KMS-11 (cell line): ENCODE data around the gene TRIM3.

Source experiments
- H2AFZ ChIP-seq: fragments of 200-600 bp; sonication (generic); 2 replicates; pipeline ENCODE4 v1.6.1; 2016; ENCODE audit warnings: antibody characterized with exemption, mixed run types, low read depth
- H3K27ac ChIP-seq: fragments of 200-600 bp; sonication (generic); 2 replicates; pipeline ENCODE4 v1.6.1; 2016; ENCODE audit warnings: mild to moderate bottlenecking, mixed run types
- H3K27me3 ChIP-seq: fragments of 200-600 bp; sonication (generic); 2 replicates; pipeline ENCODE4 v1.6.1; 2017; ENCODE audit warnings: mild to moderate bottlenecking, low read depth, mixed run types, moderate library complexity; ENCODE audit not compliant: insufficient read depth
- H3K36me3 ChIP-seq: fragments of 200-600 bp; sonication (generic); 2 replicates; pipeline ENCODE4 v1.6.1; 2017; ENCODE audit warnings: mild to moderate bottlenecking, mixed run types; ENCODE audit not compliant: insufficient read depth
- H3K4me1 ChIP-seq: fragments of 200-600 bp; sonication (generic); 2 replicates; pipeline ENCODE4 v1.6.1; 2016; ENCODE audit warnings: mild to moderate bottlenecking, low read depth, mixed run types; ENCODE audit not compliant: poor library complexity, severe bottlenecking
- H3K4me2 ChIP-seq: fragments of 200-600 bp; sonication (generic); 2 replicates; pipeline ENCODE4 v1.7.0; 2016; ENCODE audit warnings: mild to moderate bottlenecking, mixed run types
- H3K4me3 ChIP-seq: fragments of 200-600 bp; sonication (generic); IDR thresholded peaks from 2 replicates; pipeline ENCODE4 v1.6.1; 2017; ENCODE audit warnings: low read depth, low read length, mixed read lengths; ENCODE audit not compliant: insufficient read depth
- H3K79me2 ChIP-seq: fragments of 200-600 bp; sonication (generic); 2 replicates; pipeline ENCODE4 v1.6.1; 2016; ENCODE audit warnings: low read depth, mixed run types; ENCODE audit not compliant: insufficient read depth
- H3K9ac ChIP-seq: fragments of 200-600 bp; sonication (generic); 2 replicates; pipeline ENCODE4 v1.6.1; 2016; ENCODE audit warnings: mild to moderate bottlenecking, mixed run types
- H4K20me1 ChIP-seq: fragments of 200-600 bp; sonication (generic); 2 replicates; pipeline ENCODE4 v1.6.1; 2016; ENCODE audit warnings: mild to moderate bottlenecking, mixed run types; ENCODE audit not compliant: insufficient read depth
- TF ChIP-seq, protein P1 (sequence below): fragments of 200-600 bp; sonication (generic); conservative IDR thresholded peaks from 2 replicates; pipeline ENCODE4 v1.6.1; 2017; ENCODE audit warnings: low read depth, mild to moderate bottlenecking, antibody characterized with exemption, low read length, moderate library complexity, mixed read lengths

TRIM3 gene

GRCh38 chr11:6459099-6459450, 14.7 kb downstream of the TRIM3 start:
- Histone ChIP-seq H3K79me2 (no peaks in the 10 kb centered on the region), H2AFZ (no peak overlapping the region), H3K27me3 (no peaks in the 10 kb centered on the region), H3K36me3 (no peaks in the 10 kb centered on the region), H3K9ac (no peak overlapping the region), H4K20me1 (no peaks in the 10 kb centered on the region), H3K4me3 (no peak overlapping the region), H3K27ac (no peak overlapping the region), H3K4me2 (no peak overlapping the region), H3K4me1 (no peaks in the 10 kb centered on the region)
- TF ChIP-seq, protein P1, sequence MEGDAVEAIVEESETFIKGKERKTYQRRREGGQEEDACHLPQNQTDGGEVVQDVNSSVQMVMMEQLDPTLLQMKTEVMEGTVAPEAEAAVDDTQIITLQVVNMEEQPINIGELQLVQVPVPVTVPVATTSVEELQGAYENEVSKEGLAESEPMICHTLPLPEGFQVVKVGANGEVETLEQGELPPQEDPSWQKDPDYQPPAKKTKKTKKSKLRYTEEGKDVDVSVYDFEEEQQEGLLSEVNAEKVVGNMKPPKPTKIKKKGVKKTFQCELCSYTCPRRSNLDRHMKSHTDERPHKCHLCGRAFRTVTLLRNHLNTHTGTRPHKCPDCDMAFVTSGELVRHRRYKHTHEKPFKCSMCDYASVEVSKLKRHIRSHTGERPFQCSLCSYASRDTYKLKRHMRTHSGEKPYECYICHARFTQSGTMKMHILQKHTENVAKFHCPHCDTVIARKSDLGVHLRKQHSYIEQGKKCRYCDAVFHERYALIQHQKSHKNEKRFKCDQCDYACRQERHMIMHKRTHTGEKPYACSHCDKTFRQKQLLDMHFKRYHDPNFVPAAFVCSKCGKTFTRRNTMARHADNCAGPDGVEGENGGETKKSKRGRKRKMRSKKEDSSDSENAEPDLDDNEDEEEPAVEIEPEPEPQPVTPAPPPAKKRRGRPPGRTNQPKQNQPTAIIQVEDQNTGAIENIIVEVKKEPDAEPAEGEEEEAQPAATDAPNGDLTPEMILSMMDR: no peak

- no peak overlapping the region for H3K4me2 ChIP-seq
- no peaks in the 10 kb centered on the region for H3K36me3 ChIP-seq
- H4K20me1 ChIP-seq: no peaks in the 10 kb centered on the region
- no peak overlapping the region for H2AFZ ChIP-seq
- TF ChIP-seq, protein P1: no peak
- H3K27ac ChIP-seq: no peak overlapping the region
- H3K27me3 ChIP-seq: no peaks in the 10 kb centered on the region
- no peaks in the 10 kb centered on the region for H3K79me2 ChIP-seq
- no peaks in the 10 kb centered on the region for H3K4me1 ChIP-seq
- no peak overlapping the region for H3K9ac ChIP-seq
- H3K4me3 ChIP-seq: no peak overlapping the region
These were observed 15.2 kb downstream of the TRIM3 start for GRCh38 chr11:6458352-6459098.

DNA sequence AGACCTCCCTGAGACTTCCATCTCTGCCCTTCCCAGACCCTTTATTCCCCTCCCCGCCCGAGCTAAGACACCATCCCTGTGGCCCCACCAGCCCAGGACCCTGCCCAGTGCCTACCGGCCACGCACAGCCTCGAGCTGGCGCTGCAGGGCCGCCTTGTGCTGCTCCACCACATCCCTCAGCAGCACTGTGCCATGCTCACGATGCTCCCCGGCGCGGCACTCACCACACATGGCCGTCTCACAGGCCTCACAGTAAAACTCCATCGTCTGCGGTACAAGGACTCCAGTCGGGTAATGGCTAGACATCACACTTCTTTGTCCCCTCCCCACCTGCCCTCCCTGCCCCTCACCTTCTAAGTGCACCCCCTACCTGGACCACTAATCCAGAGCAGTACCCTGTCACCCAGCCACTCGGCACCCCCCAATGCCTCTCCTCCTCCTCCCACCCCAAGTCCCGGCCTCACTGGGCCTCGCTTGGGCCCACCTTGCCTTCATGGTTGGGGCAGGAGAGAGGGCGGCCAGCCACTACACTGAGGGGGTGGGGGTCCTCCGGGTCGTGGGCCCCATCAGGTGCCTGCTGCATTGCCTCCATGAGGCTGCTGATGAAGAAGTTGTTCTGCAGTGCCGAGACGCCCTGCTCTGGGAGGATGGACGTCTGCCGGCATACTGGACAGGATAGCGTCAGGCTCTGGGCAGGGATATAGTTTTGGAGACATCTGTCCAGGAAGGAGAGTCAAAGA, 16.0 kb downstream of the TRIM3 start:
- H3K79me2 ChIP-seq: no peaks in the 10 kb centered on the region
- no peaks in the 10 kb centered on the region for H3K27me3 ChIP-seq
- no peaks in the 10 kb centered on the region for H4K20me1 ChIP-seq
- no peak overlapping the region for H2AFZ ChIP-seq
- TF ChIP-seq, protein P1: no peak
- H3K4me2 ChIP-seq: no peak overlapping the region
- H3K27ac ChIP-seq: no peak overlapping the region
- H3K4me1 ChIP-seq: no peaks in the 10 kb centered on the region
- H3K4me3 ChIP-seq: no peak overlapping the region
- H3K9ac ChIP-seq: no peak overlapping the region
- no peaks in the 10 kb centered on the region for H3K36me3 ChIP-seq

DNA sequence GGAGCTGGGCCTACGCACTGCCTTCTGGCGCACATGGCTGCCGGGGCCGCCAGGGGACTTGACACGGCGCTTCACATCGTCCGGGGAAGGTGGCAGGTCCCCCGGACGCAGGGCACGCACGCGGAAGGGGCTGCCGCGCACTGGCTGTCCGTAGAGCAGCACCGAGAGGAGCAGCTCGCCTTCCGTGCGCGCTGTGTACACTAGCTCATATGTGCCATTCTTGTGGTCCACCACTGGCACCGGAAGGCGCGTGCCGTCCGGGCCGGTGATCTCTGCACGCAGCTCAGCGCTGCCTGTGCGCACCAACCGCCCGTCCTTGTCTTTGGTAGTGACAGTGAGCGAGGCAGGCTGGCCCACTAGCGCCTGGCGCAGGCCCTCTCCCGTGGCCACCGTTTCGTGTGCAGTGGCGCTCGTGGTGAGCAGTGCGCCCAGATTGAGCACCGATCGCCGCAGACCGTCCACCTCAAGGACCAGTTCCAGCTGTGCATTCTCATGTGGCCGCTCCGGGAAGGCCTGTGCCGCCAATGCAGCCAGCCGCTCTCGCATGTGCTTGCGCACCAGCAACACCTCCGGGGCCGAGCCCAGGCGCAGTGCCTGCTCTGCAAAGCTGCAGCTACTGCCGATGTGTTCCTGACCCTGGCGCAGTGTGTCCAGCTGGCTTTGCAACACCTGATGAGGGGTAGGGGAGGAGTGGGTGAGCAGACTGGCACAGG, 17.2 kb downstream of the TRIM3 start:
- H3K27me3 ChIP-seq: no peaks in the 10 kb centered on the region
- no peaks in the 10 kb centered on the region for H3K4me1 ChIP-seq
- H2AFZ ChIP-seq: no peak overlapping the region
- H4K20me1 ChIP-seq: no peaks in the 10 kb centered on the region
- TF ChIP-seq, protein P1: no peak
- H3K27ac ChIP-seq: no peak overlapping the region
- no peak overlapping the region for H3K9ac ChIP-seq
- no peaks in the 10 kb centered on the region for H3K79me2 ChIP-seq
- H3K36me3 ChIP-seq: no peaks in the 10 kb centered on the region
- H3K4me2 ChIP-seq: no peak overlapping the region
- no peak overlapping the region for H3K4me3 ChIP-seq
